ENCODE results near the gene OXER1.

OXER1 gene, protein sequence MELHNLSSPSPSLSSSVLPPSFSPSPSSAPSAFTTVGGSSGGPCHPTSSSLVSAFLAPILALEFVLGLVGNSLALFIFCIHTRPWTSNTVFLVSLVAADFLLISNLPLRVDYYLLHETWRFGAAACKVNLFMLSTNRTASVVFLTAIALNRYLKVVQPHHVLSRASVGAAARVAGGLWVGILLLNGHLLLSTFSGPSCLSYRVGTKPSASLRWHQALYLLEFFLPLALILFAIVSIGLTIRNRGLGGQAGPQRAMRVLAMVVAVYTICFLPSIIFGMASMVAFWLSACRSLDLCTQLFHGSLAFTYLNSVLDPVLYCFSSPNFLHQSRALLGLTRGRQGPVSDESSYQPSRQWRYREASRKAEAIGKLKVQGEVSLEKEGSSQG

GRCh38 chr2:42764096-42764495 is at the start of gene OXER1:
TSS of gene OXER1 (minus strand) at chr2:42764135. CDS start at chr2:42764062, 73 bp downstream.
- H3K9ac ChIP-seq = no peak within 1 kb of the TSS
- H3K4me3 ChIP-seq (IDR thresholded peaks at IDR 0.05; ENCODE audit: insufficient read depth, low read depth, low read length) = no peak within 1 kb of the TSS
- no peak within 1 kb of the TSS for H2AFZ ChIP-seq (ENCODE audit: low read depth)
- no peak within 1 kb of the TSS for H3K4me2 ChIP-seq
- TF ChIP-seq, protein P1, sequence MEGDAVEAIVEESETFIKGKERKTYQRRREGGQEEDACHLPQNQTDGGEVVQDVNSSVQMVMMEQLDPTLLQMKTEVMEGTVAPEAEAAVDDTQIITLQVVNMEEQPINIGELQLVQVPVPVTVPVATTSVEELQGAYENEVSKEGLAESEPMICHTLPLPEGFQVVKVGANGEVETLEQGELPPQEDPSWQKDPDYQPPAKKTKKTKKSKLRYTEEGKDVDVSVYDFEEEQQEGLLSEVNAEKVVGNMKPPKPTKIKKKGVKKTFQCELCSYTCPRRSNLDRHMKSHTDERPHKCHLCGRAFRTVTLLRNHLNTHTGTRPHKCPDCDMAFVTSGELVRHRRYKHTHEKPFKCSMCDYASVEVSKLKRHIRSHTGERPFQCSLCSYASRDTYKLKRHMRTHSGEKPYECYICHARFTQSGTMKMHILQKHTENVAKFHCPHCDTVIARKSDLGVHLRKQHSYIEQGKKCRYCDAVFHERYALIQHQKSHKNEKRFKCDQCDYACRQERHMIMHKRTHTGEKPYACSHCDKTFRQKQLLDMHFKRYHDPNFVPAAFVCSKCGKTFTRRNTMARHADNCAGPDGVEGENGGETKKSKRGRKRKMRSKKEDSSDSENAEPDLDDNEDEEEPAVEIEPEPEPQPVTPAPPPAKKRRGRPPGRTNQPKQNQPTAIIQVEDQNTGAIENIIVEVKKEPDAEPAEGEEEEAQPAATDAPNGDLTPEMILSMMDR (conservative IDR thresholded peaks at IDR 0.05; ENCODE audit: low read depth, low read length) = no peak
- H3K79me2 ChIP-seq (ENCODE audit: insufficient read depth, low read depth) = no peaks in the 10 kb centered on the region
- no peaks in the 10 kb centered on the region for H4K20me1 ChIP-seq (ENCODE audit: insufficient read depth)
- H3K27me3 ChIP-seq (ENCODE audit: insufficient read depth, low read depth) = no peaks in the 10 kb centered on the region
- H3K4me1 ChIP-seq (ENCODE audit: low read depth, poor library complexity, severe bottlenecking) = no peaks in the 10 kb centered on the region
- H3K36me3 ChIP-seq (ENCODE audit: insufficient read depth) = no peaks in the 10 kb centered on the region
- H3K27ac ChIP-seq = no peak within 1 kb of the TSS

GRCh38 chr2:42812899-42813479 is 49.1 kb upstream of the OXER1 start:
- no peak overlapping the region for H3K4me2 ChIP-seq
- no peak overlapping the region for H2AFZ ChIP-seq (ENCODE audit: low read depth)
- H3K4me1 ChIP-seq (ENCODE audit: low read depth, poor library complexity, severe bottlenecking) = peaks cover 20% of the 10 kb centered on the region
- H3K27ac ChIP-seq = no peak overlapping the region; the same call in 1 of the 2 replicates
- H3K36me3 ChIP-seq (ENCODE audit: insufficient read depth) = no peaks in the 10 kb centered on the region
- H3K79me2 ChIP-seq (ENCODE audit: insufficient read depth, low read depth) = no peaks in the 10 kb centered on the region
- no peaks in the 10 kb centered on the region for H3K27me3 ChIP-seq (ENCODE audit: insufficient read depth, low read depth)
- no peak overlapping the region for H3K9ac ChIP-seq
- TF ChIP-seq, protein P1 (conservative IDR thresholded peaks at IDR 0.05; ENCODE audit: low read depth, low read length) = peak; percentile 75
- H4K20me1 ChIP-seq (ENCODE audit: insufficient read depth) = no peaks in the 10 kb centered on the region
- no peak overlapping the region for H3K4me3 ChIP-seq (IDR thresholded peaks at IDR 0.05; ENCODE audit: insufficient read depth, low read depth, low read length)

- peaks cover 20% of the 10 kb centered on the region for H3K4me1 ChIP-seq (ENCODE audit: low read depth, poor library complexity, severe bottlenecking)
- TF ChIP-seq, protein P1 (conservative IDR thresholded peaks at IDR 0.05; ENCODE audit: low read depth, low read length) = peak; percentile 1; the same call in 1 of the 2 replicates
- no peaks in the 10 kb centered on the region for H3K27me3 ChIP-seq (ENCODE audit: insufficient read depth, low read depth)
- H3K36me3 ChIP-seq (ENCODE audit: insufficient read depth) = no peaks in the 10 kb centered on the region
- peak overlapping the region; percentile 99 for H3K4me2 ChIP-seq
- peak overlapping the region; percentile 98 for H3K9ac ChIP-seq
- no peaks in the 10 kb centered on the region for H3K79me2 ChIP-seq (ENCODE audit: insufficient read depth, low read depth)
- H2AFZ ChIP-seq (ENCODE audit: low read depth) = peak overlapping the region; percentile 98
- no peaks in the 10 kb centered on the region for H4K20me1 ChIP-seq (ENCODE audit: insufficient read depth)
- peak overlapping the region; percentile 99 for H3K27ac ChIP-seq
- H3K4me3 ChIP-seq (IDR thresholded peaks at IDR 0.05; ENCODE audit: insufficient read depth, low read depth, low read length) = peak overlapping the region; percentile 98
Observed at GRCh38 chr2:42810971-42811811, 47.3 kb upstream of the OXER1 start.

DNA sequence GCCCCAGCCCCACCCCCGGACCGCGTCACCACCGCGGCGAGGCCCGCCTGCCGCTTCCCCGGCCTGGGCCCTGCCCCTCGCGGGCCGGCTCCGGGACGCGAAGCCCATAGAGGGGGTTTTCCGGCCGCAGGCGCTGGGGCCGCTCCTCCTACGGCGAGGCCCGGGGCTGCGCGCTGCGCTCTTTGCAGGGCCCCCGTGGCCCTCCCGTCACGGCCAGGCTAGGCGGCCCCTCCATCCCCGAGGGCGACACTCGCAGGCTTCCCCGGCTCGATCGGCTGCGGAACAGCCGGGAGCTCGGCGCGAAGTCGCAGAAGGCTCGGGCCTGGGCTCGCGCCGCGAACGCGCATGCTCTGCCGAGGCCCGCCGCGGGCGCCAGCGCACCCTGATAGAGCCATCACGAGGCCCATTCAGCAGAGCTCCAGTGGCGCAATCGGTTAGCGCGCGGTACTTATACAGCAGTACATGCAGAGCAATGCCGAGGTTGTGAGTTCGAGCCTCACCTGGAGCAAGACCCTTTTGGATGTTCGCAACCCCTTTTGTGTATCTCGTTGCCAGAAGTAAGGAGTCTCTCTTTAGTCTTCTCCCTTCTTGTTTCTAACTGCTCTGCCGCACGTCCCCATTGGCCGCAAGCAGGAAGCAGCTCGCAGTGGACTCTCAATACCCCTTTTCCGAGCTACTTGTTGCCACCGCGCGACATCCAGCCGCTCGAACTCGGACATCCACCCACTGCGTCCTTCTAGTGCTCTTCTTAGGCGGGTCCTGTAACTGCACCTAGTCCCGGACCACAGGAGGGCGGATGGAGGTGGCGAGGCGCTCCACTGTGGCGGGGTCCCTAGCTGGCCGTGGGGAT is 46.4 kb upstream of the OXER1 start:
- H3K36me3 ChIP-seq (ENCODE audit: insufficient read depth) = no peaks in the 10 kb centered on the region
- H3K27me3 ChIP-seq (ENCODE audit: insufficient read depth, low read depth) = no peaks in the 10 kb centered on the region
- H3K79me2 ChIP-seq (ENCODE audit: insufficient read depth, low read depth) = no peaks in the 10 kb centered on the region
- H3K27ac ChIP-seq = peak overlapping the region; percentile 99
- no peak overlapping the region for H3K4me3 ChIP-seq (IDR thresholded peaks at IDR 0.05; ENCODE audit: insufficient read depth, low read depth, low read length)
- H4K20me1 ChIP-seq (ENCODE audit: insufficient read depth) = no peaks in the 10 kb centered on the region
- peak overlapping the region; percentile 98 for H2AFZ ChIP-seq (ENCODE audit: low read depth)
- TF ChIP-seq, protein P1 (conservative IDR thresholded peaks at IDR 0.05; ENCODE audit: low read depth, low read length) = no peak; the same call in 1 of the 2 replicates
- peak overlapping the region; percentile 98 for H3K9ac ChIP-seq
- peaks cover 20% of the 10 kb centered on the region for H3K4me1 ChIP-seq (ENCODE audit: low read depth, poor library complexity, severe bottlenecking)
- H3K4me2 ChIP-seq = peak overlapping the region; percentile 99

All from KMS-11 (cell line).